Neural progenitor cell (in vitro differentiated cells): ENCODE data around the gene SPEN. TPM values are rescaled to one million over a fixed set of nuclear protein-coding genes. Genes with fewer than 3 reads are reported as not detected.
A peak's percentile ranks its signal among the peaks of the same experiment; 100 is the strongest.

Source experiments
- DNase-seq: peaks from one replicate; pipeline ENCODE4 v3.0.0-alpha.2; 2016; ENCODE audit warnings: low spot score
- H2AFZ ChIP-seq: fragments of 200-600 bp; sonication (generic); replicated peaks from 2 replicates; pipeline ENCODE4 v1.6.1; 2016; ENCODE audit warnings: antibody characterized with exemption
- H3F3A ChIP-seq: fragments of 200-600 bp; sonication (generic); 2 replicates; pipeline ENCODE4 v1.6.1; 2016; ENCODE audit warnings: antibody characterized with exemption, low read depth
- H3K27ac ChIP-seq: fragments of 200-600 bp; sonication (generic); 2 replicates; pipeline ENCODE4 v1.5.1; 2016; ENCODE audit warnings: mild to moderate bottlenecking
- H3K27me3 ChIP-seq: fragments of 200-600 bp; sonication (generic); 2 replicates; pipeline ENCODE4 v1.6.1; 2016; ENCODE audit warnings: mild to moderate bottlenecking, moderate library complexity
- H3K36me3 ChIP-seq: fragments of 200-600 bp; sonication (generic); 2 replicates; pipeline ENCODE4 v1.5.1; 2016
- H3K4me1 ChIP-seq: fragments of 200-600 bp; sonication (generic); 2 replicates; pipeline ENCODE4 v1.6.1; 2016; ENCODE audit warnings: mixed run types
- H3K4me2 ChIP-seq: fragments of 200-600 bp; sonication (generic); 2 replicates; pipeline ENCODE4 v1.6.1; 2016
- H3K4me3 ChIP-seq: fragments of 200-600 bp; sonication (generic); 2 replicates; pipeline ENCODE4 v1.5.1; 2016
- H3K79me2 ChIP-seq: fragments of 200-600 bp; sonication (generic); 2 replicates; pipeline ENCODE4 v1.6.1; 2016; ENCODE audit warnings: low read depth
- H3K9ac ChIP-seq: fragments of 200-600 bp; sonication (generic); 2 replicates; pipeline ENCODE4 v1.6.1; 2016
- H3K9me3 ChIP-seq: fragments of 200-600 bp; sonication (generic); 2 replicates; pipeline ENCODE4 v1.5.1; 2016; ENCODE audit warnings: low read depth
- H4K20me1 ChIP-seq: fragments of 200-600 bp; sonication (generic); 2 replicates; pipeline ENCODE4 v1.6.1; 2016; ENCODE audit warnings: low read depth
- H3K27ac Mint-ChIP-seq: 3 replicates; pipeline ENCODE4 v1.8.0; 2021; ENCODE audit warnings: mixed read lengths
- H3K27me3 Mint-ChIP-seq: 2 replicates; pipeline ENCODE4 v1.8.0; 2022; ENCODE audit warnings: low read depth, mild to moderate bottlenecking, inconsistent platforms, moderate library complexity, mixed read lengths; ENCODE audit not compliant: insufficient read depth
- H3K36me3 Mint-ChIP-seq: 3 replicates; pipeline ENCODE4 v1.8.0; 2021; ENCODE audit warnings: mixed read lengths
- H3K4me1 Mint-ChIP-seq: 3 replicates; pipeline ENCODE4 v1.8.0; 2021; ENCODE audit warnings: mixed read lengths
- H3K4me3 Mint-ChIP-seq: 3 replicates; pipeline ENCODE4 v1.8.0; 2021; ENCODE audit warnings: mild to moderate bottlenecking, moderate library complexity, mixed read lengths
- H3K9me3 Mint-ChIP-seq: 3 replicates; pipeline ENCODE4 v1.8.0; 2020; ENCODE audit warnings: mixed read lengths
- EZH2 ChIP-seq: fragments of 200-600 bp; sonication (generic); IDR thresholded peaks from 2 replicates; pipeline ENCODE4 v1.6.1; 2017; ENCODE audit warnings: antibody characterized with exemption, mild to moderate bottlenecking, moderate library complexity
- EZH2phosphoT487 ChIP-seq: fragments of 200-600 bp; sonication (generic); IDR thresholded peaks from 2 replicates; pipeline ENCODE4 v1.6.1; 2017; ENCODE audit warnings: antibody characterized with exemption
- total RNA-seq: library from RNA; depleted of rRNA; stranded (reverse); fragments of >200 nt; gene quantifications from 2 replicates; pipeline ENCODE4 v1.2.3, GENCODE V29; 2015; ENCODE audit warnings: low replicate concordance
- TF ChIP-seq, protein P1 (sequence below): fragments of 200-600 bp; sonication (generic); IDR thresholded peaks from 2 replicates; pipeline ENCODE4 v1.5.1; 2017; ENCODE audit warnings: antibody characterized with exemption, mild to moderate bottlenecking

SPEN gene
- total RNA-seq, 1 donor from 2014 or later: 59.6 TPM

- H3K27ac Mint-ChIP-seq: no peak overlapping the region
- TF ChIP-seq, protein P1, sequence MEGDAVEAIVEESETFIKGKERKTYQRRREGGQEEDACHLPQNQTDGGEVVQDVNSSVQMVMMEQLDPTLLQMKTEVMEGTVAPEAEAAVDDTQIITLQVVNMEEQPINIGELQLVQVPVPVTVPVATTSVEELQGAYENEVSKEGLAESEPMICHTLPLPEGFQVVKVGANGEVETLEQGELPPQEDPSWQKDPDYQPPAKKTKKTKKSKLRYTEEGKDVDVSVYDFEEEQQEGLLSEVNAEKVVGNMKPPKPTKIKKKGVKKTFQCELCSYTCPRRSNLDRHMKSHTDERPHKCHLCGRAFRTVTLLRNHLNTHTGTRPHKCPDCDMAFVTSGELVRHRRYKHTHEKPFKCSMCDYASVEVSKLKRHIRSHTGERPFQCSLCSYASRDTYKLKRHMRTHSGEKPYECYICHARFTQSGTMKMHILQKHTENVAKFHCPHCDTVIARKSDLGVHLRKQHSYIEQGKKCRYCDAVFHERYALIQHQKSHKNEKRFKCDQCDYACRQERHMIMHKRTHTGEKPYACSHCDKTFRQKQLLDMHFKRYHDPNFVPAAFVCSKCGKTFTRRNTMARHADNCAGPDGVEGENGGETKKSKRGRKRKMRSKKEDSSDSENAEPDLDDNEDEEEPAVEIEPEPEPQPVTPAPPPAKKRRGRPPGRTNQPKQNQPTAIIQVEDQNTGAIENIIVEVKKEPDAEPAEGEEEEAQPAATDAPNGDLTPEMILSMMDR: no peak
- TF ChIP-seq EZH2: no peak
- TF ChIP-seq EZH2phosphoT487: no peak
- Histone ChIP-seq H4K20me1 (no peaks in the 10 kb centered on the region), H3F3A (peaks cover 55% of the 10 kb centered on the region), H3K36me3 (no peaks in the 10 kb centered on the region), H3K4me1 (peaks cover 6% of the 10 kb centered on the region), H3K79me2 (peaks cover 21% of the 10 kb centered on the region), H3K9me3 (no peaks in the 10 kb centered on the region), H3K27ac (no peak overlapping the region), H3K4me3 (no peak overlapping the region), H3K9ac (no peak overlapping the region), H3K4me2 (no peak overlapping the region), H3K27me3 (no peaks in the 10 kb centered on the region), H2AFZ (no peak overlapping the region)
- H3K27me3 Mint-ChIP-seq: peaks cover 4% of the 10 kb centered on the region
- H3K4me1 Mint-ChIP-seq: peaks cover 25% of the 10 kb centered on the region
- peaks cover 2% of the 10 kb centered on the region for H3K9me3 Mint-ChIP-seq
- peak overlapping the region; percentile 49 for H3K4me3 Mint-ChIP-seq
- peak; percentile 25 for DNase-seq
- H3K36me3 Mint-ChIP-seq: peaks cover 4% of the 10 kb centered on the region
These were observed 10.5 kb upstream of the SPEN start for GRCh38 chr1:15836772-15837669.

DNA sequence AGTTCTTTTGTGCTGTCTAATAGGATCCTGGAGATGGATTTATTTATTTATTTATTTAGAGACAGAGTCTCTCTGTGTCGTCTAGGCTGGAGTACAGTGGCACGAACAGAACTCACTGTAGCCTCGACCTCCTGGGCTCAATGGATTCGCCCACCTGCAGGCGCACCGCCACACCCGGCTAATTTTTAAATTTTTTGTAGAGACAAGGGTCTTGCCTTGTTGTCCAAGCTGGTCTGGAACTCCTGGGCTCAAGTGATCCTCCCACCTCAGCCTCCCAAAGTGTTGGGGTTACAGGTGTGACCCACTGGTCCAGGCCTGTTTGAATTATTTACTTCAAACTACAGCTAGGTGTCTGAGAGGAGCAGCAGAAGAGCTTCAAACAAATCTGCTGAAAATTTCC lies 9.6 kb upstream of the SPEN start:
- Histone ChIP-seq H3K79me2 (peaks cover 13% of the 10 kb centered on the region), H3K27ac (no peak overlapping the region), H3K4me1 (peaks cover 3% of the 10 kb centered on the region), H3K9ac (no peak overlapping the region), H3K36me3 (no peaks in the 10 kb centered on the region), H3F3A (peaks cover 51% of the 10 kb centered on the region), H3K9me3 (no peaks in the 10 kb centered on the region), H3K27me3 (no peaks in the 10 kb centered on the region), H3K4me2 (no peak overlapping the region), H4K20me1 (no peaks in the 10 kb centered on the region), H2AFZ (no peak overlapping the region), H3K4me3 (no peak overlapping the region)
- Mint-ChIP-seq H3K36me3 (peaks cover 4% of the 10 kb centered on the region), H3K27me3 (peaks cover 4% of the 10 kb centered on the region), H3K4me1 (peaks cover 21% of the 10 kb centered on the region), H3K4me3 (no peak overlapping the region), H3K9me3 (peaks cover 2% of the 10 kb centered on the region), H3K27ac (peak overlapping the region; percentile 11)
- no peak for DNase-seq
- TF ChIP-seq EZH2 (no peak), EZH2phosphoT487 (no peak)
- TF ChIP-seq, protein P1: no peak

DNA sequence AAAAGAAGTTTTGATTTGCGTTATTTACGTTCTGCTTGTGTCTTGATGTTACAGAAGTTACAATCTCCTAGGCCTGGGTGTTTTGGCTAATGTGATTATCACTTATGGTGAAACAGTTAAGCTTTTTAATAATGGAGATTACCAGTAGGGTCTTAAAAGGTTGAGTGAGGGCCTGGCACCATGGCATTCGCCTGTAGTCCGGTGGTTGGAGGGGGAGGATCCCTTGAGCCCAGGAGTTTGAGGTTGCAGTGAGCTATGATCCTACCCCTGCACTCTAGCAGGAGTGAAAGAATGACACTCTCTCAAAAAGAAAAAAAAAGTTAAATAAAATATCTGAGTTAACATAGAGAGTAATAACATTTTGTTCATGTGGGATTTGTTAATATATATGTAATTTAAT lies 8.8 kb upstream of the SPEN start:
- TF ChIP-seq, protein P1: no peak
- TF ChIP-seq EZH2: no peak
- TF ChIP-seq EZH2phosphoT487: no peak
- no peaks in the 10 kb centered on the region for H3K9me3 ChIP-seq
- no peaks in the 10 kb centered on the region for H3K4me1 ChIP-seq
- no peak overlapping the region for H3K9ac ChIP-seq
- Mint-ChIP-seq H3K4me1 (peaks cover 21% of the 10 kb centered on the region), H3K9me3 (peaks cover 2% of the 10 kb centered on the region), H3K4me3 (no peak overlapping the region), H3K36me3 (peaks cover 2% of the 10 kb centered on the region), H3K27ac (no peak overlapping the region), H3K27me3 (peaks cover 2% of the 10 kb centered on the region)
- no peaks in the 10 kb centered on the region for H3K27me3 ChIP-seq
- H3K4me3 ChIP-seq: no peak overlapping the region
- H2AFZ ChIP-seq: no peak overlapping the region
- no peaks in the 10 kb centered on the region for H3K36me3 ChIP-seq
- H3K27ac ChIP-seq: no peak overlapping the region
- DNase-seq: no peak
- H3F3A ChIP-seq: peaks cover 53% of the 10 kb centered on the region
- H4K20me1 ChIP-seq: no peaks in the 10 kb centered on the region
- peaks cover 5% of the 10 kb centered on the region for H3K79me2 ChIP-seq
- no peak overlapping the region for H3K4me2 ChIP-seq
